C4-2B (cell line): ENCODE results near the gene OR13H1.

ENCODE experiments used
- H3K27ac ChIP-seq: fragments of 450-650 bp; 2 replicates; pipeline ENCODE4 v1.5.1; 2017
- CTCF ChIP-seq: fragments of 450-650 bp; conservative IDR thresholded peaks from 2 replicates; pipeline ENCODE4 v1.5.1; 2017; ENCODE audit warnings: mild to moderate bottlenecking
- ZFX ChIP-seq: fragments of 450-650 bp; IDR thresholded peaks from 2 replicates; pipeline ENCODE4 v1.6.1; 2017

Gene OR13H1

GRCh38 chrX:131588995-131589394 is 45.1 kb downstream of the OR13H1 start:
- H3K27ac ChIP-seq = no peak overlapping the region
- TF ChIP-seq ZFX = no peak
- no peak for TF ChIP-seq CTCF
